H54 (cell line): ENCODE measurements around the gene HPS1.

ENCODE experiments used
- DNase-seq: peaks from one replicate; pipeline ENCODE4 v3.0.0; 2011; ENCODE audit warnings: low spot score, mixed read lengths; ENCODE audit not compliant: insufficient read length
- FAIRE-seq: peaks from 3 replicates; lab custom pipeline; 2011; peaks lifted over from hg19 to GRCh38; lab: Jason Lieb, UNC
- POLR2A ChIP-seq: IDR thresholded peaks from 2 replicates; pipeline ENCODE4 v1.6.1; 2011; ENCODE audit warnings: low read depth, mild to moderate bottlenecking, low read length

The HPS1 gene

GRCh38 chr10:98446661-98447221 is at the start of gene HPS1:
Gene HPS1 (minus strand): TSS chr10:98446935. CDS start chr10:98443240, 3,695 bp downstream.
- peak; percentile 79 for TF ChIP-seq POLR2A
- FAIRE-seq (no peak), DNase-seq (peak; percentile 82)

- FAIRE-seq (no peak), DNase-seq (no peak)
- no peak for TF ChIP-seq POLR2A
These were observed 46.0 kb upstream of the HPS1 start for GRCh38 chr10:98492763-98493162.

- FAIRE-seq (no peak), DNase-seq (no peak)
- no peak for TF ChIP-seq POLR2A
These were observed 43.1 kb upstream of the HPS1 start for GRCh38 chr10:98489561-98490481.

DNA sequence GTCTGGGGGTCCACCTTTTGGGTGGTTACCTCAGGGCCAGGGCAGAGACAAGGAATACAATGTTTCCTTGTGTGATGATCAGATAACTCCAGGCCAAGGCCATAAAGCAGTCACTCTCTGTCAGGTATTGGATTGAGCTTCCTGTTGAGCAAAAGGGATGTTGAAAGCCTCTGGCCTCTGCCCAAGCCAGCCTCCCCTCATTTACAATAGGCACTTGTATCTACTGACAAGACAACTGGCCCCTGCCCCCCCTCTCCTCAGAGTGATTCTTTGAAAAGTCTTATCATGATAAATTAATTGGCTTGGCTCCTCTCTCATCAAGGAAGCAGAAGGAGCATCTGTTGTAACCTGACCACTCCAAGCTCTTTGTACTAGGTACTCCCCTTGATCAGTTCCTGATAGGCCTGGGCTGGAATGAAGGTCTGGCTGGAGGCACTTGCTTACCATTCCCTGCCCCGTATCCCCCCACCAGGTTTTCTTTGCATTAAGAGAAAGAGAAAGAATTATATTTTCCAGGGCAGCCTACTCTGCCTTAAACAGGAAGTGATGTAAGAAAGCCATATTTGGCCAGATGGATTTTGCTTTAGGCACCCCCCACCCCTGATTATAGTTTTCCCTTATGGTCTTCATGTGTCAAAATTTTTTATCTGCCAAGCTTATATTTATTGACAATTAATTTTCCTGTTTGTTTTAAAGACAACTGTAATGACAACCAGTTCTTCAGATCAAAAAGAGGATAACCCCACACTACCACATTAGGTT is 42.1 kb upstream of the HPS1 start:
- FAIRE-seq (no peak), DNase-seq (no peak)
- no peak for TF ChIP-seq POLR2A

GRCh38 chr10:98487649-98488048 is 40.9 kb upstream of the HPS1 start:
- DNase-seq (no peak), FAIRE-seq (no peak)
- TF ChIP-seq POLR2A = no peak

DNA sequence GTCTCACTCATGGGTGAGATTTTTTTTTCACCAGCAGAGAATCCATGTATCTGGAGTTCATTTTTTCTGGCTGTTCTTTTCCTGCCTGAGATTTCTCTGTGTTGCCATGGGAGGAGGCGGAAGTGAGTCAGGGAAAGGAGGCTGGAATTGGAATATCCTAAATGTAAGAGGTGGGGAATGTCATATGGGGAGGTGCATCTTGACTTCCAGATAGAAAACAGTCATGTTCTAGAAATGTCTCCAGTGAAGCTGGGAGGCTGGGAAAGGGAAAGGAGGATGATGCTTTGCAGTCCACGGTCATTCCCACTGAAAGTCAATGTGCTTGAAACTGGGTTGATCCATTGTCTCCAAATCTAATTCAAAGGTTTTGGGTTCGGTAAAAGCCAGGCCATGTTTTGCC is 39.7 kb upstream of the HPS1 start:
- DNase-seq (peak; percentile 29), FAIRE-seq (peak; percentile 30)
- TF ChIP-seq POLR2A = no peak

GRCh38 chr10:98485959-98486358 is 39.2 kb upstream of the HPS1 start:
- no peak for TF ChIP-seq POLR2A
- DNase-seq (no peak), FAIRE-seq (no peak)

DNA sequence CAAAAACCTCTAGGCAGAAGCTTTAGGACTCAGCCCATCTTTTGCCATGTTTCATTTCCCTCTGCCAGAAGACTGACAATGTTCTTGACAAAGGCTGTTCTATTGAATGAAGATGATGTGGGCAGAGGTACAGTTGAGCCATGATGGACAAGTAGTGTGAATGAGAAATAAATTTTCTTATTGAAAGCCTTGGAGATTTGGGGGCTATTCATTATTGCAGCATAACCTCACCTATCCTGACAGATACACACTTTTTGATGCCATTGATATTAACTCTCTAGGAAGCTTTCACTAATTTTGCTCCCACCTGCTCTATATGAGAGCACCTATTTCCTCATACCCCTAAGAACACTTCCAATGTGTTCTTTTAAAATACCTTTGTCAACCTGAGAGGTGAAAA is 36.9 kb upstream of the HPS1 start:
- no peak for TF ChIP-seq POLR2A
- no peak for DNase-seq
- no peak for FAIRE-seq

GRCh38 chr10:98482096-98482495 is 35.4 kb upstream of the HPS1 start:
- TF ChIP-seq POLR2A = no peak
- FAIRE-seq (no peak), DNase-seq (no peak)

- no peak for TF ChIP-seq POLR2A
- no peak for FAIRE-seq
- DNase-seq = no peak
These were observed 34.7 kb upstream of the HPS1 start for GRCh38 chr10:98481404-98481945.

DNA sequence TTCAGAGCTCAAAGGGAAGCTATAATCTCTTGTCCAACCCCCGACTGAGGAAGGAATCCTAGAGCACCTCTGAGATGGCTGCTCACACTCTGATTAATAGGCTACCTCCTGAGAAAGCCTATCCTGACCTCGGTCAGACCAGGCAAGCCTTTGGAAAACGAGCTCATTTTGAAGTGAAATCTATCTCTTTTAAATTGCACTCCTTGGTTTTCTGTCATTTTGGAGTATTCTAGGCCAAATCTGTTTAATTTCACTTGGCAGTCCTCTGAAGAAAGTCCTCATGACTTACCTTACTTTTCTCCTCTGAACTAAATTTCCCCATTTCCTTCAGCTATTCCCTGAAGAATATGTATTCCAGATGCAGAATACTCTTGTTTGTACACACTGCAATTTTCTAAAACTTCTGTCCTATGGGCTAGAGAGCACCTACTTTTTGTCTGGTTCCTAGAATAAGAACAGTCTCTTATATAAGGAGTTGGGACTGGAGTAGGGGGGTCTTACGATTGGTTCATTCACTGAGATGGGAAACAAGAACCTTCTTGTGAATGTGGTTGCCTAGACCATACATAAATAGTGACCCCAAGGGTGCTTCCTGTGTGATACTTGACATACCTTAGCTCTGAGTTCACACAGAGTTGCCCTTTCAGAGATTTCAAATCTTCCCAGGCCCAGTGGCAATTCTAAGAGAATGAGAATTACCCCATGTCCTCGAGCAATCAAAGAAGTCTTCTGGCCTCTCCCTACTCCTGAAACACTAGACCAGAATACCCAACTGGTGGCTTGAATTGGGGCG is 31.9 kb upstream of the HPS1 start:
- no peak for TF ChIP-seq POLR2A
- no peak for FAIRE-seq

GRCh38 chr10:98477861-98478260 is 31.1 kb upstream of the HPS1 start:
- FAIRE-seq (no peak), DNase-seq (no peak)
- no peak for TF ChIP-seq POLR2A

More for the DNA sequence above, 31.9 kb upstream of the HPS1 start:
- no peak for DNase-seq

DNA sequence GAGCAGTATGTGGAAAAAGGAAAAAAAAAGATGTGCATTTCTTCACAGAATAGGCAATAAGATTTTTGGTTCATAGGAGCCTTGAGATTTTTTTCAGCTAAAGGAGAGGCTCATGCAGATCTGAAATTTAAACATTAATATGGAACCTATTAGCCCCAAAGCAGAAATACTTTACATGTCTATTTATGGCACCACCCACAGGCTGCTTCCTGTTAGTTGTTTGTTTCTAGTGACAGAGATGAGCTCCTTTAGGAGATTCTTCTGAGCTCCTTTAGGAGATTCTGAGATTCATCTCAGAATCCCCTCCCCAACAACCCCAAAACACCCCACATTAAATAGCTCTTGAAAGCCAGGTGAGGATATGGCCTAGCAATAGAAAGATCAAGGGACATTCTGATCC is 27.9 kb upstream of the HPS1 start:
- no peak for FAIRE-seq
- TF ChIP-seq POLR2A = no peak
- no peak for DNase-seq
